ENCODE measurements around the gene ATP1B3. TPM values are rescaled to one million over a fixed set of nuclear protein-coding genes. Genes with fewer than 3 reads are reported as not detected.

The ATP1B3 gene
- 30.3 and 56.5 TPM in 2 replicates for total RNA-seq

GRCh38 chr3:141876381-141876890 lies at the start of gene ATP1B3:
Gene ATP1B3 (plus strand): TSS chr3:141876643. CDS start chr3:141876802, 159 bp downstream.

Other genes starting within 250 kb of the ATP1B3 start
- 73.1 and 98.6 TPM in 2 replicates for gene RNF7, start 138.3 kb upstream of the ATP1B3 start, total RNA-seq
- gene GRK7, start 113.2 kb upstream of the ATP1B3 start, total RNA-seq: under 0.01 TPM in 1 of 2 replicates, not detected in the other

Measured in epithelial cell of alveolus of lung (primary cell).